Measurements from ENCODE around the gene FAM170B. TPM values are rescaled to one million over a fixed set of nuclear protein-coding genes. Genes with fewer than 3 reads are reported as not detected.

FAM170B gene
- total and polyA plus RNA-seq, 9 of the 15 experiments (the other 6 are each of a cell fraction or from before 2014, with no cell fraction given): 0.11 to 0.21 TPM; not detected in 7

GRCh38 chr10:49139846-49140195 is 6.0 kb upstream of the FAM170B start (continued):
- TF ChIP-seq MIER1 (IDR thresholded peaks at IDR 0.05; ENCODE audit: low read depth) (no peak), TBP (optimal IDR thresholded peaks at IDR 0.05; ENCODE audit: low read depth, low read length) (no peak), ZNF780A (CRISPR knock-in tag; IDR thresholded peaks at IDR 0.05) (no peak), FOS (IDR thresholded peaks at IDR 0.05; ENCODE audit: extremely low read depth, insufficient read length) (peak; percentile 14), SNAPC5 (CRISPR knock-in tag; IDR thresholded peaks at IDR 0.05) (no peak), ETV1 (tag; conservative IDR thresholded peaks at IDR 0.05; ENCODE audit: low read depth) (no peak), CREB5 (CRISPR knock-in tag; IDR thresholded peaks at IDR 0.05) (no peak), CHAMP1 (IDR thresholded peaks at IDR 0.05) (no peak), ATF3 (IDR thresholded peaks at IDR 0.05) (peak; percentile 80), ATF3 (CRISPR knock-in tag; conservative IDR thresholded peaks at IDR 0.05) (no peak), ZNF274 (IDR thresholded peaks at IDR 0.05; ENCODE audit: borderline replicate concordance, low read depth, low read length) (no peak), MTA2 (IDR thresholded peaks at IDR 0.05; ENCODE audit: low read depth) (no peak), JUN (IDR thresholded peaks at IDR 0.05; ENCODE audit: borderline replicate concordance, low read depth, low read length) (peak; percentile 79), JUN (CRISPR knock-in tag; IDR thresholded peaks at IDR 0.05; ENCODE audit: borderline replicate concordance) (no peak), ZFP1 (CRISPR knock-in tag; IDR thresholded peaks at IDR 0.05) (no peak), ZNF507 (tag; conservative IDR thresholded peaks at IDR 0.05) (no peak), KLF10 (CRISPR knock-in tag; IDR thresholded peaks at IDR 0.05) (no peak), NFXL1 (CRISPR knock-in tag; IDR thresholded peaks at IDR 0.05) (no peak), TSC22D4 (tag; IDR thresholded peaks at IDR 0.05) (no peak), GTF2F1 (IDR thresholded peaks at IDR 0.05; ENCODE audit: low read depth, low read length) (no peak), FOSL1 (tag; conservative IDR thresholded peaks at IDR 0.05) (peak; percentile 91), ETS2 (tag; IDR thresholded peaks at IDR 0.05; ENCODE audit: borderline replicate concordance, poor library complexity, severe bottlenecking) (no peak), ZBTB34 (CRISPR knock-in tag; IDR thresholded peaks at IDR 0.05) (no peak), ZC3H8 (IDR thresholded peaks at IDR 0.05) (no peak)

All from K562 (cell line).